GM12891 (cell line): Measurements from ENCODE around the gene CHCHD6.
A peak's percentile ranks its signal among the peaks of the same experiment; 100 is the strongest.

ENCODE experiments used
- DNase-seq: peaks from one replicate; pipeline ENCODE4 v3.0.0; 2011; ENCODE audit warnings: low spot score; ENCODE audit not compliant: insufficient read length
- FAIRE-seq: peaks from 2 replicates; lab custom pipeline; 2011; peaks lifted over from hg19 to GRCh38; lab: Jason Lieb, UNC
- PAX5 ChIP-seq: IDR thresholded peaks from 2 replicates; pipeline ENCODE4 v1.6.1; 2011; ENCODE audit warnings: low read length, moderate library complexity, mild to moderate bottlenecking; ENCODE audit not compliant: insufficient read depth, severe bottlenecking
- POLR2A ChIP-seq: IDR thresholded peaks from 2 replicates; pipeline ENCODE4 v1.6.1; 2011; ENCODE audit warnings: low read depth, low read length, control low read depth
- POLR2AphosphoS5 ChIP-seq: IDR thresholded peaks from 2 replicates; pipeline ENCODE4 v1.6.1; 2011; ENCODE audit warnings: low read depth, low read length, control low read depth
- POU2F2 ChIP-seq: IDR thresholded peaks from 2 replicates; pipeline ENCODE4 v1.6.1; 2011; ENCODE audit warnings: low read depth, mild to moderate bottlenecking, control low read depth, low read length, moderate library complexity
- SPI1 ChIP-seq: IDR thresholded peaks from 2 replicates; pipeline ENCODE4 v1.6.1; 2011; ENCODE audit warnings: low read depth, low read length, control low read depth
- TAF1 ChIP-seq: IDR thresholded peaks from 2 replicates; pipeline ENCODE4 v1.6.1; 2011; ENCODE audit warnings: low read depth, low read length, control low read depth

The CHCHD6 gene

DNA sequence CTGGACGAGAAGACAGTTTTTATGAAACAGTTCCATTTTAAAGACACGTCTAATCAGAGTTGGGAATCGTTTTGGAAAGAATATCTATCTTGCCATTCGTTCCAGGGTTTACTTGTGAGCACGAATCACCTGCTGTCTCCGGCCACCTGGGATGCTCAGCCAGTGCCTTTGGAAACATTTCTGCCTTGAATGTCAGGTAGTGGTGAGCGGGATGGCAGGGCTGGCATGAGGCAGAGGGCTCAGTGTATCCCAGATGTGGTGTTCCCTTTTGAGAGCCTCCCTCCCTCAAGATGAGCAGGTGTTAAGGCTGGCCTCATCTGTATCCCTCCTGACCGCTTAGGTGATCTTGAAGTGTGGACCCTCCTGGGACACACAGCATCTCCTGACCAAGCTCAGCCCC, 231.0 kb downstream of the CHCHD6 start:
- TF ChIP-seq SPI1 (no peak), POU2F2 (no peak), PAX5 (no peak), POLR2A (no peak), POLR2AphosphoS5 (no peak)
- FAIRE-seq (no peak), DNase-seq (no peak)

DNA sequence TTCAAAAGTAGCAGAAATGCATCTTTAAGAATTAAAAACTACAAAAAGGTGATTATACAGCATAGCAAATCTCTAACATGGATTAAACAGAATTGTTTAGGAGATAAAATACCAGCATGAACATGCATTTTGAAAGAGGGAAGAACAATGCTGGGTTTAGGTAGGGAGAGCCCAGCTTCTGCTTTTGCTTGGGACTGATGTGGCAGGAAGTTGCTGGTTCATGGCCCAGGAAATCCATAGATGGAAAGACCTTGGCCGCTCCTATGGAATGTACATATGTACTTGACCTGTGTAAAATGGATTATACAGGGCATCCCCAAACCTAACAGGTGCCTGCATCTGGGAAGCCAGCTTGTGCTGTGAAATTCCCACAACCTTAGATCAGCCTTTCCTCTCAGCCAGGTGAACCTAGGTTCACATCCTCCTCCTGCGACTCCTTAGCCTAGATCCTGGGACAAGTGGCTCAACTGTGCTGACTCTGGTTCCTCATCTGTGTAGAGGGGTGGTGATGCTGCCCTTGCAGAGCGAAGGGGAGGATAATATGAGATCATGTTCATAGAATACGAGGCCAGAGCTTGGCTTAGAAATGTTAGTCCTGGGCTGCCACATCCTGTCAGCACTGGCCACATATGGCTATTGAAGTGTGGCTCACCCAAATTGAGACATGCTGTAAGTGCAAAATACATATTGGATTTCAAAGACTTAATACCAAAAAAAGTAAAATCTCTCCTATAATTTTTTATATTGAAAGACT, 231.9 kb downstream of the CHCHD6 start:
- TF ChIP-seq SPI1, result no peak
- TF ChIP-seq POLR2A, result no peak
- TF ChIP-seq TAF1, result no peak
- no peak for TF ChIP-seq PAX5
- no peak for TF ChIP-seq POLR2AphosphoS5
- no peak for TF ChIP-seq POU2F2
- DNase-seq, result no peak
- no peak for FAIRE-seq

DNA sequence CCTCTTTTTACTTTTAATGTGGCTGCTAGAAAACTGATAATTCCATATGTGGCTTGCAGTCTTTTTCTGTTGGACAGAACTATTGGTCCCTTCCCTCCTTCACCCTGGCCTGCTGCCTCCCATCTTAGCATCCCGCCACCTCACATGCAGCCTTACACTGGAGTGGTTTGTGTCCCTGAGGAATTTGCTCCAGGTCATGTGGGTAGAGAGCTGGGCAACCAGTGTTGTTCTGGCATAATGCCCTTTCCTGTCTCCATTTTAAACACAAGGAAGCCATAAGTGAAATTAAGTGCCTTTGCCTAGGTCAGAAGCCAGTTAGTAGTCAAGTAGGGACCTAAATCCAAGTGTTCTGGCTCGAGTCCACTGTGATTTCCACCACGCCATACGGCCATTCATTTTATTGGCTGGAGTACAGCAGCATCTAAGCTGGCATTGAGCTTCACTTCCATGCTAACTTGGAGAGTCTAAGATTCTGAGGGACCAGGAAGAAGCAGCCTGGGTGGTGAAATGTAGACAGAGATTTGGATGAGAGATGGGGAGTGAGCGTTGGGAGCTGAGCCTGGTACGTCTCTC, 232.9 kb downstream of the CHCHD6 start:
- no peak for TF ChIP-seq POLR2AphosphoS5
- TF ChIP-seq PAX5, result no peak
- TF ChIP-seq POLR2A, result no peak
- TF ChIP-seq SPI1, result no peak
- no peak for TF ChIP-seq POU2F2
- TF ChIP-seq TAF1, result no peak
- DNase-seq, result no peak
- FAIRE-seq, result no peak

DNA sequence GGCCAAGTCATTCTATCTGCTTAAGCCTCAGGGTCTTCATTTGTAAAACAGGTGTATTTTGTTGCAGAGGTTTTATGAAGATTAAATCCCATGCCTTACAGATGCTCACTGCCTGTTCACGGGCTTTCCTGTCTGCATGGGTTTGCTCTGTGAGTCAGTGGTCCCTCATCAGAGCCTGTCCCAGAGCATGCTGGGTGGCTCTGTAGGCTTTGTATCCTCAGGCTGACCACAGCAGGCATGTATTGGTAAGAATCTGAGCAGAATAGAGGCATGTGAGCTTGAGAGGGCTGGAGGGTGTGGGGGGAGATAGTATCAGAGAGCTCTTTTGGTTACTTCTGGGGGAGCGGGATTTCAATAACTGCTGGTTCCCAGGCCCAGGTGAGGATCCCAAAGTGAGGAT, 233.5 kb downstream of the CHCHD6 start:
- DNase-seq, result no peak
- TF ChIP-seq PAX5, result no peak
- no peak for TF ChIP-seq SPI1
- TF ChIP-seq POLR2AphosphoS5, result no peak
- no peak for FAIRE-seq

DNA sequence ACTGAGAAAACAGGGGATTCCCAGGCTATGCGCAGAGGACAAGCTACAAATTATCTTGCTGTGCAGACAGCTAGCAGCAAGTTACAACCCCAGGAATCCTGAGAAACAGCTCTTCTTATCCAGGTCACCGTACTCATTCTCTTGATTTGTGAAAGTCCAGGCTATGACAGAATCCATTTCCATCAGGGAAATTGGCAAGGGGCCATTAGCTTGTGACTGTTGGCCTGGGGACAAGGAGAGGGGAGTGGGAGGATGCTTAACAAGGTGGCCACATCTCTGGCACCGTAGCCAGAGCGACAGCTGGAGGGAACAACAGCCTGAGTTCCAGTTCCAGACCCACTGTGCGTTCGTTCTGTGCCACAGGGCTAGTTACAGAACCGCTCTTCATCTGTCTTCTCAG, 233.9 kb downstream of the CHCHD6 start:
- no peak for DNase-seq

DNA sequence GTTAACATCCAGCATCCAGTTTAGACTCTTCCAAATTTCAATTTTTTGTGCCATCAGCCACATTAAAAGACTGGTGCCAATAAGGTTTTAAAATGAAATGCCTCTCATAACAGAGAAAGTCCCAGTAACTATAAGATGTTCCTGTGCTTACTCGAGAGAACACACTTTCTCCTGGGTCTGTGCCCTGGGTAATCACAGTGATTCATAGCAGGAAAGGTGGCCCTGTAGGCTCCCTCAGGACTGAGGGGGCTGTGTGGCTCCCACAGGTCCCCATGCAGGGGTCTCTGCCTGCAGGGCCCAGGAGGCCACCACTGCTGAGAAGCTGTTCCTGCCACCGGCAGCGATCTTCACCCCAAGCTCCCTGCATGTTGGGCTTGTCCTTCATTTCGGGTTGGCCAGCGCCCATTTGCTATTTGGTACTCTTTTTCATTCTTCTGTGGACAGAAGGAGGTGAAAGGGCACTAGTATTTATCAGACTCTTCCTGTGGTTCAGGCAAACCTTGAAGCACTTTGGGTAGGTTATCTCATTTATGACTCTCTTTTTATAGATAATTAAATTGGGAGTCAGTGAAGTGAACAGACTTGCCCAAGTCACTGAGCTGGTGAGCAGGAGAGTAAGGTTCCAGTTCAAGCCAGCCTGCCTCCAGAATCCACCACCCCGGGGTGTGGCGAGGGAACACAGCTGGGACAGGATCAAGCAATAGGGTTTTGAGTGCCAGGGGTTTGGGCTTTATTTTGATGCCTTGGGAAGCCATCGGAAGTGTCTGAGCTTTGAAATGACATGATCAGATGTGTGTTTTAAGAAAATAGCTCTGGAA, 234.7 kb downstream of the CHCHD6 start:
- TF ChIP-seq SPI1 (no peak), POU2F2 (no peak), TAF1 (no peak), POLR2A (no peak), PAX5 (no peak), POLR2AphosphoS5 (no peak)
- FAIRE-seq (no peak), DNase-seq (no peak)

More for the DNA sequence above, 233.9 kb downstream of the CHCHD6 start:
- FAIRE-seq, result no peak
- TF ChIP-seq POLR2A, result no peak

DNA sequence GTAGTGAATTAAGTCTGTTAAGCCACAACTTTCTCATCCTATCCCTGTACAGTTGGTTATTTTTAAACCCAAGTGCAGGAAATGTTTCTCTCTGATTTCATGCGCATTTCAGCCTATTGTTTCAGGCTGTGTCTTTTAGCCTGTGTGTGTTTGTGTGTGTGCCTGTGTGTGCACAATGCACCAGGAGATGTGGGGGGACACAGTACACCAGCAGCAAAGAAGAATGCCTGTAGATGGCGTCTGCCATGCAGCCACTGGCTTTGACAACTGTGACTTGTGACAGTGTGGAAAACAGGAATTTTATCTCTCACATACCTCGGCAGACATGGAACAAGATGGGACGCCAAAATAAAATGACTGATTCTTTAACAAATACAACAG, 235.3 kb downstream of the CHCHD6 start:
- TF ChIP-seq POU2F2 (no peak), POLR2AphosphoS5 (no peak), PAX5 (no peak), SPI1 (no peak), TAF1 (no peak), POLR2A (no peak)
- no peak for FAIRE-seq
- DNase-seq, result no peak

DNA sequence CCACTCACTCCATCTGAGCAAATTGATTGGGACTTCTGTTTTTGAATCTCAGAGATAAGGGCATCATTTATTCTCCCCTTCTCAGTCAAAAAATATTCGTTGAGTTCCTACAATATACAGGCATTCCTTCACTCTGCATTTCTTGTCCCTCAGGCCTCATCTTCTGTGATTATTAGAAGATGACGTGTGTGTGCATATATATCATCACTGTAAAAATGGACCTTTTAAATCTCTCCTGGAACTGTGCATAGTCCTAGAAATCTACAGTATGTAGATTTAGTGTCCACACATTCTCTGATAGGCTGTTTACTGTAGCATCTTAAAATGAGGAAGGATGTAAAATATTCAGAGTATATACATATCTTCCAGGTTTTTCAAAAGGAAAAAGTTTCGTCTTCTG, 235.7 kb downstream of the CHCHD6 start:
- TF ChIP-seq PAX5, result no peak
- TF ChIP-seq POU2F2, result no peak
- DNase-seq, result no peak
- no peak for FAIRE-seq

DNA sequence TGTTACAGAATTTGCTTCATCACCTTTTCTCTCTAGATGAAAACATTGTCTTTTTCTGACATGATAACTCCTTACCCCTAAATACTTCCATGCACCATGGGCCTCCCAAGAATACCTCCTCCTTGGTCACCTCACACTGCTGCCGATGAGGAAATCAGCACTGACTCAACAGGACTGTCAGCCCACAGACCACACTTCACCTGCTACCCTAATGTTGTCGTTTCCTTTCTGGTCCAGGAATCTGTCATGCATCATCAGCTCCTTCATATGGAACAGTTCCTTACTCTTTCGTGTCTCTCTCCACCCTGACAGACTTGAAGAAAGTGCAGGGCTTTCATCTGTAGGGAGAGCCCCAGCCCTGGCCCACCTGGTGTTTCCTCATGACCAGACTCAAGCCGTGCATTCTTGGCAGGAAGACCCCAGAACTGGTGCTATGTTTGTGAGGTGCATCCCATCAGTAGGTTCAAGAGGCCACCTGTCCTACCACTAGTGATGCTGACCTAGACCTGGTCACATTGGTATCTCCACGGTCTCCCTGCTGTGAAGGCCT, 237.8 kb downstream of the CHCHD6 start:
- FAIRE-seq, result peak; percentile 58
- DNase-seq, result no peak
- TF ChIP-seq PAX5, result no peak
- no peak for TF ChIP-seq TAF1
- no peak for TF ChIP-seq POLR2AphosphoS5
- 0 out of 2 replicates have a peak, but pooled peaks have one; percentile 4 for TF ChIP-seq SPI1
- TF ChIP-seq POLR2A, result no peak
- no peak for TF ChIP-seq POU2F2
